ENCODE data around the gene STT3B.

The STT3B gene

GRCh38 chr3:31648286-31648968, 115.7 kb downstream of the STT3B start:
- DNase-seq (ENCODE audit: low read depth in 2 of 2) = no peak

GRCh38 chr3:31652296-31652695, 119.6 kb downstream of the STT3B start:
- DNase-seq (ENCODE audit: low read depth in 2 of 2) = no peak

GRCh38 chr3:31653464-31653863, 120.7 kb downstream of the STT3B start:
- no peak for DNase-seq (ENCODE audit: low read depth in 2 of 2)

- DNase-seq (ENCODE audit: low read depth in 2 of 2) = no peak
These were observed 122.3 kb downstream of the STT3B start for GRCh38 chr3:31654998-31655397.

- no peak for DNase-seq (ENCODE audit: low read depth in 2 of 2)
These were observed 126.5 kb downstream of the STT3B start for GRCh38 chr3:31659246-31659645.

GRCh38 chr3:31661286-31661685, 128.6 kb downstream of the STT3B start:
- no peak for DNase-seq (ENCODE audit: low read depth in 2 of 2)

- no peak for DNase-seq (ENCODE audit: low read depth in 2 of 2)
These were observed 129.4 kb downstream of the STT3B start for GRCh38 chr3:31661993-31662670.

- DNase-seq (ENCODE audit: low read depth in 2 of 2) = no peak
These were observed 131.3 kb downstream of the STT3B start for GRCh38 chr3:31664031-31664430.

GRCh38 chr3:31667582-31667981, 134.9 kb downstream of the STT3B start:
- no peak for DNase-seq (ENCODE audit: low read depth in 2 of 2)

GRCh38 chr3:31668242-31668641, 135.5 kb downstream of the STT3B start:
- DNase-seq (ENCODE audit: low read depth in 2 of 2) = no peak

GRCh38 chr3:31670136-31670535, 137.4 kb downstream of the STT3B start:
- no peak for DNase-seq (ENCODE audit: low read depth in 2 of 2)

GRCh38 chr3:31670722-31671121, 138.0 kb downstream of the STT3B start:
- DNase-seq (ENCODE audit: low read depth in 2 of 2) = no peak

GRCh38 chr3:31671451-31671850, 138.7 kb downstream of the STT3B start:
- no peak for DNase-seq (ENCODE audit: low read depth in 2 of 2)

- DNase-seq (ENCODE audit: low read depth in 2 of 2) = no peak
These were observed 139.3 kb downstream of the STT3B start for GRCh38 chr3:31671976-31672375.

- no peak for DNase-seq (ENCODE audit: low read depth in 2 of 2)
These were observed 141.2 kb downstream of the STT3B start for GRCh38 chr3:31673950-31674349.

- DNase-seq (ENCODE audit: low read depth in 2 of 2) = no peak
These were observed 143.8 kb downstream of the STT3B start for GRCh38 chr3:31676556-31676955.

GRCh38 chr3:31680072-31680870, 147.5 kb downstream of the STT3B start:
- no peak for DNase-seq (ENCODE audit: low read depth in 2 of 2)

Measured in activated CD8-positive, alpha-beta memory T cell treated with anti-CD3 and anti-CD28 coated beads for 4 hours (primary cell).